ENCODE data around the gene TEC.

DNA sequence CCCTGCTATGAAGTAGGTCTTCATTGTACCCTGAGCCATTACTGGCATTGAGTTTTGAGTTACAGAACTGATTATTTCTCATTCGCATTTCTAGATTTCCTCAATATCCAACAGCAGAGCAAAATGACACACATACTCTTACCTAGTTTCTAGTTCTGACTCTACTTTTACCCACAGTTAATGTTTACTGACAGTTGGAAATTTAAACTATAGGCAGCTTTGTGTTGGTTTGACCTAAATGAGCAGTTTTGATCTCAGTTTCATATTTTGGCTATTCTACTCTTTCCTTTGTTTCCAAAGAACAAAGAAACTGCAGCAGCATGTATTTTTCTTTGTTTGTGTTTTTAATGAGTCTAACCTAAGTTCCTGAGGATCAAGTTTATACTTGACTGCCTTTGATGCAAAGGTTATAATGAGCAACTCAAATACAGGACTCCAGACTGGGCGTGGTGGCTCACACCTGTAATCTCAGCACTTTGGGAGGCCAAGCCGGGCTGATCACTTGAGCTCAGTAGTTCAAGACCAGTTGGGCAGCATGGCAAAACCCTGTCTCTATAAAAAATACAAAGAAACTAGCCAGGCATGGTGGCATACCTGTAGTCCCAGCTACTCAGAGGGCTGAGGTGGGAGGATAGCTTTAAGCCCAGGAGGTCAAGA is 166.0 kb downstream of the TEC start:
- TF ChIP-seq POLR2AphosphoS5 (IDR thresholded peaks at IDR 0.05; ENCODE audit: low read depth, low read length) = no peak
- TF ChIP-seq, protein P1, sequence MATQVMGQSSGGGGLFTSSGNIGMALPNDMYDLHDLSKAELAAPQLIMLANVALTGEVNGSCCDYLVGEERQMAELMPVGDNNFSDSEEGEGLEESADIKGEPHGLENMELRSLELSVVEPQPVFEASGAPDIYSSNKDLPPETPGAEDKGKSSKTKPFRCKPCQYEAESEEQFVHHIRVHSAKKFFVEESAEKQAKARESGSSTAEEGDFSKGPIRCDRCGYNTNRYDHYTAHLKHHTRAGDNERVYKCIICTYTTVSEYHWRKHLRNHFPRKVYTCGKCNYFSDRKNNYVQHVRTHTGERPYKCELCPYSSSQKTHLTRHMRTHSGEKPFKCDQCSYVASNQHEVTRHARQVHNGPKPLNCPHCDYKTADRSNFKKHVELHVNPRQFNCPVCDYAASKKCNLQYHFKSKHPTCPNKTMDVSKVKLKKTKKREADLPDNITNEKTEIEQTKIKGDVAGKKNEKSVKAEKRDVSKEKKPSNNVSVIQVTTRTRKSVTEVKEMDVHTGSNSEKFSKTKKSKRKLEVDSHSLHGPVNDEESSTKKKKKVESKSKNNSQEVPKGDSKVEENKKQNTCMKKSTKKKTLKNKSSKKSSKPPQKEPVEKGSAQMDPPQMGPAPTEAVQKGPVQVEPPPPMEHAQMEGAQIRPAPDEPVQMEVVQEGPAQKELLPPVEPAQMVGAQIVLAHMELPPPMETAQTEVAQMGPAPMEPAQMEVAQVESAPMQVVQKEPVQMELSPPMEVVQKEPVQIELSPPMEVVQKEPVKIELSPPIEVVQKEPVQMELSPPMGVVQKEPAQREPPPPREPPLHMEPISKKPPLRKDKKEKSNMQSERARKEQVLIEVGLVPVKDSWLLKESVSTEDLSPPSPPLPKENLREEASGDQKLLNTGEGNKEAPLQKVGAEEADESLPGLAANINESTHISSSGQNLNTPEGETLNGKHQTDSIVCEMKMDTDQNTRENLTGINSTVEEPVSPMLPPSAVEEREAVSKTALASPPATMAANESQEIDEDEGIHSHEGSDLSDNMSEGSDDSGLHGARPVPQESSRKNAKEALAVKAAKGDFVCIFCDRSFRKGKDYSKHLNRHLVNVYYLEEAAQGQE (IDR thresholded peaks at IDR 0.05; ENCODE audit: insufficient read depth in 1 of 2, low read depth in 2 of 2, low read length in 2 of 2) = no peak
- no peak for TF ChIP-seq TAF1 (IDR thresholded peaks at IDR 0.05; ENCODE audit: borderline replicate concordance, insufficient read depth, low read length)
